HG02678 (cell line): ENCODE measurements around the gene GTF2H2.
"Not testable (repeated sequence)": the region's sequence is repeated elsewhere in the genome, so short reads cannot be mapped to it uniquely, and the experiment has no call there.

Experiments
- ATAC-seq: cut with Tn5 transposase; IDR thresholded peaks from one replicate; pipeline ENCODE4 v1.9.1; 2021; ENCODE audit warnings: mild to moderate bottlenecking, moderate library complexity; ENCODE audit not compliant: unreplicated experiment

GTF2H2 gene

DNA sequence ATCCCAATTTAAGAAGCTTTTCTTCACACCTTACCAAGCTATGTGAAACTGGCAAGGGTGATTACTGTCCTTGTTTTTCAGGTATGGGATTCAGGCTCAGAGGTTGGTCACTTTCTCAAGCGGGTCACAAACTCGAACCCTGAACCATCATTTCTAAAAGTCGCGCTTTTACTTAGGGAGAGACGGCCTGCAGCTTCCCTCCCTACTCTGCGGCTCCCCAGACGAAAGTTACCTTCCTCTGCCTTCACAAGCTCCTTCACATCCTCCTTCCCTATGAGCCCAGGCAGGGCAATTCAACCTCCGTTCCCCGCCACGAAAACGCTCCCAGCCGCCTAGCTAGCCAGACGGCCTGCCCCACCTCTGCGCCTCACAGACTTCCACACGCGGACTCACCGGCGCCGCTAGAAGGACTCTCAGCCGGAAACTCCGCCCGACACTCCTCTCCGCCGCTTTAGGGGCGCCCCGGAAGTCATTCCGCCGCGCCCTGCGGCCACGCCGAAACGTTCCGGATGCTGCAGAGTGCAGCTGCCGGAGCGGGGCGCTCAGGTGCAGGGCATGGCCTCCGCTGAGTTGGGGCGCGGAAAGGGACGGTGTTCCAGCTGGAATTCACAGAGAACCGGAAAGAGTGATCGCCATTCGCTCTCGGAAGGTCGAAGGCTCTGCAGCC is at the start of gene GTF2H2:
GTF2H2 (minus strand) TSS at position 415 of the 667 bp plus-strand sequence. CDS start 4,913 bp downstream, outside the sequence.
- ATAC-seq, result peak; percentile 99

DNA sequence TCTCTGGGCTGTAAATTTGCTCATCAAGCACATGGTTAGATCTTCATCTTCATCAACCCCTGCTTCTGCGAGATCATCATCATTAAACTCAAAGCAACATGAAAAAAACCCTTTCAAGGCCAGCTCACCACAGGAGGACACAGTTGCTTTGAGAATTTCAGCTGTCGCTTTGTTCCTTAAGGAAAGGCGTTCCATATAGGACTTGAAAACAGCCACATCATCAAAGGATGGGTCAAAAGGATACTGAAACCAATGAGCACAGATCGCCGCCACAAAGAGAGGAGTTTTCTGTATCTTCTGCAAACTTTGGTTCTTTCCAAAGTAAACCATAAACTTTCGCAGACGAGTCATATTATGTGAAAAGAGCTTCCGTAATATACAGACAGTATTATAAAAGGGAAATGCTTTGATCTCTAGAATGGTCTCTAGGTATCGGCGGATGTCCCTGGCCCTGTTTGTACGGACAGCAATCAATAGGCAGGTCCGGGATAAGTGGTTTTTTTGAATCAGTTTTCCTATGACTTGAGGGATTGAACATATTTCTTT is 42.3 kb upstream of the GTF2H2 start:
- not testable (repeated sequence) for ATAC-seq

- not testable (repeated sequence) for ATAC-seq
Observed at GRCh38 chr5:71099996-71100395, 32.5 kb upstream of the GTF2H2 start.

DNA sequence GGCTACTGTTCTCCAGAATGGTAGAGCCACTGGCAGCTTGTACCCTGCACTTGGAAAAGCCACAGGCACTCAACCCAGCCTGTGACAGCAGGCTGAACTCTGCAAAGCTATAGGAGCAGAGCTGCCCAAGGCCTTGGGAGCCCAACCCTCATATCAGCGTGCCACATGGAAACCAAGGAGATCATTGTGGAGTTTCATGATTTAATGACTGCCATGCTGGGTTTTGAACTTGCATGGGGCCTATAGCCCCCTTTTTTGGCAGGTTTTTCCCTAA is 30.4 kb upstream of the GTF2H2 start:
- ATAC-seq, result not testable (repeated sequence)

DNA sequence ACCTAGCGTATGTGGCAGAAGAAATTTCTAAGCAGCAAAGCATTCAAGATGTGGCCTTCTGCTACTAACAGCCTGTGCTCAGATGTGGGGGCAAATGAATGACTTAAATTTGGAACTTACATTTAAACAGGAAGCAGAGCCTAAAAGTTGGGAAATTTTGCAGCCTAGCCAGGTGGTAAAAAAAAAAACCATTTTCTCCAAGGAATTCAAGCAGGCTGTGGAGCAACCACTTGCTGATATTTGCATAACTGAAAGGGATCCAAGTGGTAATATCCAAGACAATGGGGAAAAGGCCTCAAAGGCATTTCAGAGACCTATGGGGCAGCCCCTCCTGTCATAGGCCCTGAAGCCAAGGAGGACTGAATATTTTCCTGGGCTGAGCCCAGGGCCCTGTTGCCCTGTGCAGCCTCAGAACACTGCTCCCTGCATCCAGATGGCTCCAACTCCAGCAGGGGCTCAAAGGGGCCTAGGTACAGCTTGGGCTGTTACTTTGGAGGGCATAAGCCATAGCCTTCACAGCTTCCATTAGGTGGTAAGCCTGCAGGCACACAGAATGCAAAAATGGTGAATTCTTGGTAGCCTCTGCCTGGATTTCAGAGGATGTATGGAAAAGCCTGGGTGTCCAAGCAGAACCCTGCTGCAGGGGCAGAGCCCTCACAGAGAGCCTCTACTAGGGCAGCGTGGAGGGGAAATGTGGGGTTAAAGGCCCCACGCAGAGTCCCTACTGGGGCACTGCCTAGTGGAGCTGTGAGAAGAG is 29.9 kb upstream of the GTF2H2 start:
- ATAC-seq, result not testable (repeated sequence)

- not testable (repeated sequence) for ATAC-seq
Observed at GRCh38 chr5:71089773-71090172, 22.3 kb upstream of the GTF2H2 start.

GRCh38 chr5:71088754-71089153 is 21.3 kb upstream of the GTF2H2 start:
- not testable (repeated sequence) for ATAC-seq

DNA sequence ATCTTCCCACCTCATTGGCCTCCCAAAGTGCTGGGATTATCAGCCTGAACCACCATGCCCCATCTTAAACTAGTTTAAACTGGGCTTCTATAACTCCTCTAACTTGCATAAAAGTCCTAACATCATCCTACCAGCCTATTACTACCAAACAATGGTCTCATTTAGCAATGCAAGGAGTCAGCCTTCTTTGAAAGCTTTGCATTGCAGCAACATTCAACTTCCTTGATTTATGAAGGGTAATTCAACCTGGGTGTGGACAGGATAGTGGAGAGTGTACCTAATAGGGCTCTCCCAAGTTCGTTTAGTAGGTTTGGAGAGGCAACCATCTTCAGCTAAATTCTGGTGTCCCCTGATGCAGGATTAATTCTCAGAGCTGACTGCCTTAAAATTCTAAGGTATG is 18.7 kb upstream of the GTF2H2 start:
- ATAC-seq, result not testable (repeated sequence)

DNA sequence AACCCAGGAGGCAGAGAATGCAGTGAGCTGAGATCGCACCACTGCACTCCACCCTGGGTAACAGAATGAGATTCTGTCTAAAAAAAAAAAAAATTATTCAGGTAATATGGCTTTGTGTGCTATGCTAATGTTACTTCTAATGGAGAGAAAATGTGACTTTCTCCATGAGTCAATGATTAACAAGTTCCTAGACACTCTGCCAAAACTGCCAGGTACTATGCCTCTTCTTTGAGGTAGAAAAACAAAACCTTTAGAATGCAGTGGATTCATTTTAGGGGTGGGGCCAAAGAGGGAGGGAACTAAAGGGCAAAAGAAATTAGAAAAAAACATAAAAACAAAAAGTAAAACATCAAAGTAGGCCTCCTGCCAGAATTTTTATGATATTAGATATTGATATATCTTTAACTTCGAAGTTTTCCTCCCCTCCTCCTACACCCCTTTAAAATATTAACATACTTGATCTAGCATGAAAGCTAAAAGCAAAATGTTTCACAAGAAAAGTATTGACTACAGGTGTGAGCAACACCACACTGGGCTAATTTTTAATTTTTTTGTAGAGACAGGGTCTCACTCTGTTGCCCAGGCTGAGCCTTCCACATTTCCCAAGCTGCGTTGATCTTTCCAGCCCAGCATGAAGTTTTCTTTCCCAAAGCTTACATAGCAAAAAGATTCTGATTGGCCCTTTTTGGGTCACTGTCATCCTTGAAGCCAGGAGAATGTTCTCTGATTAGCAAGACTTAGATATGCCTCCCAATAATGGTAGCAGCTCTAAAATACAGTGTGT is 17.0 kb upstream of the GTF2H2 start:
- ATAC-seq, result not testable (repeated sequence)

DNA sequence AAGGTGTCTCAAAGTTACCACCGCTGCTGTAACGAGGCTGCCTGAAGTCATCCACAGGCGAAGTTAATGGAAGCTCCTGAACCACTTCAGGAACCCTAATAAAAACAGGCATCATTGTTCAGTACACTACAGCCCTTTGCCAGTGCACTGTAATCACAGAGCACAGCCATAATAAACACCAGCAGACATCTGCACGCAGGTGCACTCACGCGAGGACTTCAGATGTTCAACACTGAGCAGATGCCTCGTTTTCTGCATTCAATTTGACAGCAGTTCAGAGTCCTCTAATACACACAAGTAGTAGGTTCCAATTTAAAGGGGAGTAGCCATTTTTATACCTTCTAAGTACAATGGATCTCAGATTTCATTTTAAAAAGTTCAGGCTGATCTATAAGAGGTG is 15.4 kb upstream of the GTF2H2 start:
- not testable (repeated sequence) for ATAC-seq

DNA sequence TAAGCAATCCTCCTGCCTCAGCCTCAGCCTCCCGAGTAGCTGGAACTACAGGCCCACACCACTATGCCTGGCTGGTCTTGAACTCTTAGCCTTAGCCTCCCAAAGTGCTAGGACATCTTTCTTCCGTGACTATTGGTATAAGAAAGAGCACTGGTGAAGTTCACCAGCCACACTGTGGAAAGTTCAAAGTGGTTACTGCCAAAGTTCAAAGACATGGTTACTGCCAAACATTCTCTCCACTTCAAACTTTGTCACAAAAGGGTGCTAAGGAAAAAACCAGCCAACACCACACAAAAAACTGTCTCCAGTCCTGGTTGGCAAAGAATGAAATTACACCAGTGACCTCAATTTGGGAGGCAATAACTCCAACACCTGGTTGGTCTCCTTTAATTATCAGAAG is 14.9 kb upstream of the GTF2H2 start:
- ATAC-seq, result not testable (repeated sequence)

- not testable (repeated sequence) for ATAC-seq
Observed at GRCh38 chr5:71061322-71061721, 6.2 kb downstream of the GTF2H2 start.

DNA sequence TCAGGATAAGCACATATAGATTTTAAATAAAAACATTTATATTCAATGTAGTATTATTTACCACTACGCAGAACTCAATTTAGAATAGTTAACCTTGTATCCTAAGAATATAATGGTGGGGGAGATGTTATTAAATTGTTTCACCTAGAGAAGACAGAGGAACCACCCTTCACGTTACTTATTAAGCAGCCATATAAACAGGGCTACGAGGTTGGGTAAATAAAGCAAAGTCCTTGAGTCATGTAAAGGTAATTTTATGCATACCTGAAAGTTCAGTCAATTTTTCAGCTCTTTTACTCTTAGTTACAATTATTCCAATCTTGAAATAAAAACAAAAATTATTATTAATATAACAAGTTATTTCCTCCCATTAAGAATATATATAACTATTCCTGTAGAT is 8.1 kb downstream of the GTF2H2 start:
- ATAC-seq, result not testable (repeated sequence)

GRCh38 chr5:71044808-71045207 is 22.7 kb downstream of the GTF2H2 start:
- not testable (repeated sequence) for ATAC-seq

GRCh38 chr5:71044128-71044527 is 23.3 kb downstream of the GTF2H2 start:
- ATAC-seq, result not testable (repeated sequence)

GRCh38 chr5:71031046-71031776 is 36.3 kb downstream of the GTF2H2 start:
- not testable (repeated sequence) for ATAC-seq

DNA sequence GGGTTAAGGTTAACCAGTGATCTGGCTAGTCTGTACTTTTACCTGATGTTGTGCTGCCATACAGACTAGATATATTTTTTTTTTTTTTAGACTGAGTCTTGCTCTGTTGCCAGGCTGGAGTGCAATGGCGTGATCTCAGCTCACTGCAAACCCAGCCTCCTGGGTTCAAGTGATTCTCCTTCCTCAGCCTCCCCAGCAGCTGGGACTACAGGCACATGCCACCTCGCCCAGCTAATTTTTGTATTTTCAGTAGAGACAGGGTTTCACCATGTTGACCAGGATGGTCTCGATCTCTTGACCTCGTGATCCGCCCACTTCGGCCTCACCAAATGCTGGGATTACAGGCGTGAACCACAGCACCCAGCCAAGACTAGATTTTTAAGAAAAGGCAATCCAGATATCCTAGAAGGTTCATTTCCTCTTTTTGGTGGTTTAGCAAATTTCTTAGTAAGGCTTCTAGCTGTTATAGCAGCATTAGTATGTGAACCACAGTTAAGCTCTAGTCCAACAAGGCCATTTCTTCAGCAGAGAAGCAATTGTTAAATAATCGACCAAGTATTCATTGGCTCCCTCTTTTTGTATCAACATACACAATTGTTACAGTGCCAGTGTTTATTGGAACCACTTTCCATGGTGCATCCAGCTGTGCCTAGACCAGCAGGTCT is 42.1 kb downstream of the GTF2H2 start, which contains the start of gene NAIP:
NAIP (minus strand) TSS at position 51 of the 665 bp plus-strand sequence. CDS start 12,424 bp downstream, outside the sequence.
- peak; percentile 78 for ATAC-seq

GRCh38 chr5:71020643-71021042 is 46.8 kb downstream of the GTF2H2 start:
- ATAC-seq, result not testable (repeated sequence)

DNA sequence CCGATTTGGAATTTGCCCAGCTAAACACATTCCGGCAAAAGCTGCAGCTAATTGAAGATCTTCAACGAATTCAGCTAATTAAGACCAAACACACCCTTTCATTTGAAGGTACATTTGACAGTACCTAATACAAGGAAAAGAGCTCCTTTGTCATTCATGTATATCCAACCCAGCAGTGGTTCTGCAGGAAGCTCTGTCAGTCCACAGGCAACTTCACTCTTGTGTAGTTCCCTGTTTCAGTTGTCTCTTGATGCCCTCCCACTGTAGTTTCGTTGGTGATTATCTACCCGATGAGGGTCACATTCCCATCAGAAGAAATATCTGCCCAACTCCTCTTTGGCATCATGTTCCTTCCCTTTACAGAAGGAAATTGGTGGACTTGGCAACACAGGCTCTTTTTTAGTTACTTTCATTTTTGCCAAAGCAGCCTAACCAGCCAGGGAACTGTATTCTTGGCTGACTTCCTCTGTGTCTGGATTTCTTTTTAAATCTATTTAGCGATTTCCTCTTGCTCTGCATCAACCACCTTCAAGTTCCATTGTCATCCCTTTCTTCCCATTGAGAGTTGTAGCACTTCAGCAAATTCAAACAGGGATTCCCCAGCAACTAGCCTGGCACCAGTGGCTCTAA is 49.0 kb downstream of the GTF2H2 start:
- ATAC-seq, result peak; percentile 37
